IMR-90 (cell line): Measurements from ENCODE around the gene TLR6. TPM values are rescaled to one million over a fixed set of nuclear protein-coding genes. Genes with fewer than 3 reads are reported as not detected.
A peak's percentile ranks its signal among the peaks of the same experiment; 100 is the strongest.

Experiments
- ATAC-seq: fragments of 200-7000 bp; cut with Tn5 transposase; 2 replicates; pipeline ENCODE4 v1.9.1; 2020; ENCODE audit warnings: low read depth, mild to moderate bottlenecking, moderate library complexity
- BruUV-seq: library from RNA; stranded (reverse); fragments of 400-500 nt; replicated peaks from 2 replicates; lab custom pipeline; 2021; lab: Mats Ljungman, UMichigan
- CTCF ChIA-PET: fragments of 300-600 bp; formaldehyde crosslinking; extraction: SDS; loops from one replicate; lab custom pipeline; 2021; ENCODE audit warnings: antibody characterized with exemption; lab: Yijun Ruan, JAX
- POLR2A ChIA-PET: fragments of 300-600 bp; sonication (Branson Sonifier 250); formaldehyde crosslinking; loops from one replicate; lab custom pipeline; 2022; ENCODE audit warnings: antibody characterized with exemption; ENCODE audit not compliant: unreplicated experiment; lab: Charles Lee
- DNase-seq: peaks from one replicate; pipeline ENCODE4 v3.0.0; 2013
- H2AFZ ChIP-seq: replicated peaks from 2 replicates; pipeline ENCODE3; 2013; ENCODE audit warnings: low read length, mild to moderate bottlenecking; ENCODE audit not compliant: poor library complexity
- H2AK5ac ChIP-seq: 2 replicates; pipeline ENCODE4 v1.6.1; 2013; ENCODE audit warnings: low read depth, low read length, inconsistent platforms
- H2AK9ac ChIP-seq: replicated peaks from 2 replicates; pipeline ENCODE3; 2013; ENCODE audit warnings: mild to moderate bottlenecking, low read depth, low read length, moderate library complexity; ENCODE audit not compliant: poor library complexity
- H2BK120ac ChIP-seq: 2 replicates; pipeline ENCODE4 v1.6.1; 2013; ENCODE audit warnings: low read depth, low read length, inconsistent platforms
- H2BK15ac ChIP-seq: 3 replicates; pipeline ENCODE4 v1.6.1; 2013; ENCODE audit warnings: low read depth, low read length, inconsistent platforms
- H2BK20ac ChIP-seq: 2 replicates; pipeline ENCODE4 v1.6.1; 2013; ENCODE audit warnings: low read depth, mild to moderate bottlenecking, inconsistent platforms, low read length, moderate library complexity
- H2BK5ac ChIP-seq: 2 replicates; pipeline ENCODE4 v1.6.1; 2013; ENCODE audit warnings: mild to moderate bottlenecking, low read depth, low read length, inconsistent platforms; ENCODE audit not compliant: poor library complexity, severe bottlenecking
- H3K14ac ChIP-seq: replicated peaks from 2 replicates; pipeline ENCODE4 v1.6.1; 2013; ENCODE audit warnings: low read depth, low read length, inconsistent platforms
- H3K18ac ChIP-seq: 2 replicates; pipeline ENCODE4 v1.6.1; 2013; ENCODE audit warnings: low read depth, low read length, control low read depth
- H3K23ac ChIP-seq: 2 replicates; pipeline ENCODE4 v1.6.1; 2013; ENCODE audit warnings: low read depth, low read length, inconsistent platforms
- H3K27ac ChIP-seq: 2 replicates; pipeline ENCODE4 v1.5.1; 2013; ENCODE audit warnings: mild to moderate bottlenecking, control low read depth, low read length; ENCODE audit not compliant: insufficient read depth
- H3K27me3 ChIP-seq: 2 replicates; pipeline ENCODE4 v1.6.1; 2013; ENCODE audit warnings: low read length; ENCODE audit not compliant: control insufficient read depth, insufficient read depth
- H3K36me3 ChIP-seq: 2 replicates; pipeline ENCODE4 v1.6.1; 2013; ENCODE audit warnings: low read length, mixed read lengths; ENCODE audit not compliant: control insufficient read depth, insufficient read depth
- H3K4ac ChIP-seq: 2 replicates; pipeline ENCODE4 v1.6.1; 2013; ENCODE audit warnings: low read depth, low read length, inconsistent platforms
- H3K4me1 ChIP-seq: 2 replicates; pipeline ENCODE4 v1.6.1; 2013; ENCODE audit warnings: low read length, mixed read lengths; ENCODE audit not compliant: control insufficient read depth, insufficient read depth
- H3K4me2 ChIP-seq: 2 replicates; pipeline ENCODE4 v1.6.1; 2013; ENCODE audit warnings: low read depth, mild to moderate bottlenecking, control low read depth, low read length, moderate library complexity
- H3K4me3 ChIP-seq: 2 replicates; pipeline ENCODE4 v1.5.1; 2013; ENCODE audit warnings: low read depth, mild to moderate bottlenecking, control low read depth, low read length, moderate library complexity; ENCODE audit not compliant: insufficient read depth
- H3K56ac ChIP-seq: 2 replicates; pipeline ENCODE4 v1.6.1; 2013; ENCODE audit warnings: low read length, inconsistent platforms; ENCODE audit not compliant: insufficient read depth; ENCODE audit errors: extremely low read depth
- H3K79me1 ChIP-seq, 2 experiments: 2 replicates each; pipeline ENCODE4 v1.6.1; 2013; ENCODE audit warnings: low read length in 2 of 2, inconsistent platforms in 1 of 2, low read depth in 1 of 2
- H3K9ac ChIP-seq: 2 replicates; pipeline ENCODE4 v1.6.1; 2013; ENCODE audit warnings: low read depth, low read length, control low read depth
- H3K9me1 ChIP-seq: 2 replicates; pipeline ENCODE4 v1.6.1; 2013; ENCODE audit warnings: low read length, inconsistent platforms; ENCODE audit not compliant: insufficient read depth
- H3K9me3 ChIP-seq: 2 replicates; pipeline ENCODE4 v1.6.1; 2013; ENCODE audit warnings: low read length; ENCODE audit not compliant: control insufficient read depth, insufficient read depth
- H4K20me1 ChIP-seq: 2 replicates; pipeline ENCODE4 v1.6.1; 2013; ENCODE audit warnings: low read length, inconsistent platforms; ENCODE audit not compliant: insufficient read depth
- H4K5ac ChIP-seq: 2 replicates; pipeline ENCODE4 v1.6.1; 2013; ENCODE audit warnings: mild to moderate bottlenecking, low read depth, low read length, control low read depth
- H4K8ac ChIP-seq, 2 experiments: 2 replicates each; pipeline ENCODE4 v1.6.1; 2013; ENCODE audit warnings: low read depth in 2 of 2, low read length in 2 of 2, control low read depth in 1 of 2, inconsistent platforms in 1 of 2
- H4K91ac ChIP-seq: 2 replicates; pipeline ENCODE4 v1.6.1; 2013; ENCODE audit warnings: low read depth, low read length, inconsistent platforms; ENCODE audit not compliant: insufficient read depth
- BHLHE40 ChIP-seq: fragments of 150-350 bp; IDR thresholded peaks from 2 replicates; pipeline ENCODE4 v1.6.1; 2016; ENCODE audit warnings: mild to moderate bottlenecking, low read depth, low read length
- CHD1 ChIP-seq: IDR thresholded peaks from 2 replicates; pipeline ENCODE4 v1.6.1; 2012; ENCODE audit warnings: low read depth, low read length, improper control_type of control experiment
- CTCF ChIP-seq: conservative IDR thresholded peaks from 2 replicates; pipeline ENCODE4 v1.5.1; 2012; ENCODE audit warnings: mild to moderate bottlenecking, low read depth, low read length, improper control_type of control experiment
- ELK1 ChIP-seq: fragments of 150-350 bp; IDR thresholded peaks from 2 replicates; pipeline ENCODE4 v1.6.1; 2016; ENCODE audit warnings: low read depth, mild to moderate bottlenecking, low read length, moderate library complexity, borderline replicate concordance
- FOS ChIP-seq: fragments of 150-350 bp; IDR thresholded peaks from 2 replicates; pipeline ENCODE4 v1.6.1; 2016; ENCODE audit warnings: low read depth, low read length
- MAZ ChIP-seq: IDR thresholded peaks from 2 replicates; pipeline ENCODE4 v1.6.1; 2012; ENCODE audit warnings: low read depth, mild to moderate bottlenecking, low read length, improper control_type of control experiment, moderate library complexity, borderline replicate concordance
- MXI1 ChIP-seq: IDR thresholded peaks from 2 replicates; pipeline ENCODE4 v1.6.1; 2012; ENCODE audit warnings: low read depth, mild to moderate bottlenecking, low read length, moderate library complexity, borderline replicate concordance
- NFE2L2 ChIP-seq: fragments of 150-350 bp; IDR thresholded peaks from 2 replicates; pipeline ENCODE4 v1.6.1; 2016; ENCODE audit warnings: low read depth, mild to moderate bottlenecking, low read length
- POLR2A ChIP-seq: IDR thresholded peaks from 2 replicates; pipeline ENCODE4 v1.6.1; 2012; ENCODE audit warnings: mild to moderate bottlenecking, low read depth, low read length
- RCOR1 ChIP-seq: IDR thresholded peaks from 2 replicates; pipeline ENCODE4 v1.6.1; 2012; ENCODE audit warnings: mild to moderate bottlenecking, low read length, improper control_type of control experiment; ENCODE audit not compliant: insufficient replicate concordance
- RFX5 ChIP-seq: IDR thresholded peaks from 2 replicates; pipeline ENCODE4 v1.8.0; 2012; ENCODE audit warnings: low read depth, mild to moderate bottlenecking, low read length, moderate library complexity
- SMC3 ChIP-seq: fragments of 150-350 bp; IDR thresholded peaks from 2 replicates; pipeline ENCODE4 v1.6.1; 2016; ENCODE audit warnings: low read depth, mild to moderate bottlenecking, antibody characterized with exemption, low read length, moderate library complexity
- USF2 ChIP-seq: fragments of 150-350 bp; IDR thresholded peaks from 2 replicates; pipeline ENCODE4 v1.6.1; 2017; ENCODE audit warnings: mild to moderate bottlenecking, antibody characterized with exemption, low read length, low read depth
- WGBS, 2 experiments: methylation state at CpG; one replicate each; pipeline versions ENCODE4 v1.1.5 to v1.1.7; 2013; ENCODE audit warnings: missing lambda C conversion rate in 2 of 2; ENCODE audit not compliant: insufficient read length in 1 of 2; ENCODE audit errors: extremely low coverage in 2 of 2; 5-methylcytosine and 5-hydroxymethylcytosine counted together
- dilution Hi-C: fragments of 300-500 bp; cut with HindIII; formaldehyde crosslinking; loops from one replicate; pipeline ENCODE4 v1.14.3; 2018; ENCODE audit warnings: low sequenced_read_pairs; ENCODE audit not compliant: unreplicated experiment
- in situ Hi-C: fragments of 300-500 bp; cut with MboI; formaldehyde crosslinking; loops from 3 replicates; pipeline ENCODE4 v1.14.3; 2019; ENCODE audit warnings: low sequenced_read_pairs, inconsistent platforms, mixed read lengths
- intact Hi-C: fragments of 100-400 bp; cut with micrococcal nuclease; formaldehyde crosslinking; loops from 2 replicates; pipeline ENCODE4 v1.10.0; 2022
- polyA plus RNA-seq, 3 experiments: library from polyadenylated mRNA; depleted of rRNA; stranded (reverse); fragments of >200 nt; gene quantifications; 2 replicates each; pipeline ENCODE4 v1.2.3, GENCODE V29; 2012; ENCODE audit warnings: low replicate concordance in 1 of 3
- total RNA-seq: library from RNA; depleted of rRNA; stranded (reverse); fragments of >200 nt; gene quantifications from 2 replicates; pipeline ENCODE4 v1.2.3, GENCODE V29; 2012

TLR6 gene
- total and polyA plus RNA-seq, 2 of the 4 experiments (the other 2 are of a cell fraction), result 1.4 to 3.9 TPM

- peak overlapping the region; percentile 67 for H3K14ac ChIP-seq
- peak overlapping the region; percentile 46 for H3K4ac ChIP-seq
- no TSS peak for BruUV-seq
- ATAC-seq (no peak), DNase-seq (no peak)
- ChIA-PET POLR2A (no interaction called here), CTCF (interaction anchor here (0.9 kb wide), 1 partner anchor 11 kb away, joined by 3 read pairs; no protein-coding TSS in a partner anchor)
- H2AFZ ChIP-seq, result no peak overlapping the region
- peaks cover 41% of the 10 kb centered on the region for H3K36me3 ChIP-seq
- H3K9me3 ChIP-seq, result no peaks in the 10 kb centered on the region
- in situ Hi-C loops, result no loop called here
- H3K9ac ChIP-seq, result no peak overlapping the region
- H2BK15ac ChIP-seq, result peak overlapping the region; percentile 59; the same call in 1 of the 3 replicates
- peak overlapping the region; percentile 30; the same call in 1 of the 2 replicates for H3K18ac ChIP-seq
- peak overlapping the region; percentile 46; the same call in 1 of the 2 replicates for H4K91ac ChIP-seq
- dilution Hi-C loops, result no loop called here
- no peak overlapping the region for H3K4me2 ChIP-seq
- H3K56ac ChIP-seq, result no peak overlapping the region
- intact Hi-C loops, result no loop called here
- H3K27me3 ChIP-seq, result no peaks in the 10 kb centered on the region
- H3K4me3 ChIP-seq, result no peak overlapping the region
- H3K23ac ChIP-seq, result peak overlapping the region; percentile 32; the same call in 1 of the 2 replicates
- peak overlapping the region; percentile 32 for H2BK120ac ChIP-seq
- peak overlapping the region; percentile 19 for H2BK20ac ChIP-seq
- H4K8ac ChIP-seq, result peak overlapping the region; percentile 75 to 76
- H4K20me1 ChIP-seq, result peaks cover 43% of the 10 kb centered on the region; the same call in 1 of the 2 replicates
- WGBS, 2 experiments, result 100% methylated on average over 2 of the region's 10 CpGs; no CpG with 5 or more reads in 1 of the 2 experiments
- H4K5ac ChIP-seq, result peak overlapping the region; percentile 12; the same call in 1 of the 2 replicates
- peak overlapping the region; percentile 57 for H2AK5ac ChIP-seq
- peak overlapping the region; percentile 96 for H2BK5ac ChIP-seq
- peaks cover 53 to 85% of the 10 kb centered on the region in 2 experiments for H3K79me1 ChIP-seq
- peak overlapping the region; percentile 10 for H2AK9ac ChIP-seq
- H3K27ac ChIP-seq, result peak overlapping the region; percentile 73
- H3K4me1 ChIP-seq, result peaks cover 15% of the 10 kb centered on the region
- peaks cover 19% of the 10 kb centered on the region for H3K9me1 ChIP-seq
- TF ChIP-seq BHLHE40 (no peak), ELK1 (no peak), CTCF (no peak), USF2 (no peak), POLR2A (no peak), MAZ (no peak), RCOR1 (no peak), MXI1 (no peak), RFX5 (no peak), SMC3 (no peak), CHD1 (no peak), FOS (no peak), NFE2L2 (no peak)
Measured at GRCh38 chr4:38891051-38891983, 34.7 kb upstream of the TLR6 start.
